Hematopoietic multipotent progenitor cell treated with erythropoietin and hydrocortisone succinate and interleukin-3 and kit ligand, for 17 days (in vitro differentiated cells): ENCODE data around the gene CSRP1.
"Not testable (repeated sequence)": the region's sequence is repeated elsewhere in the genome, so short reads cannot be mapped to it uniquely, and the experiment has no call there.

ENCODE experiments used
- DNase-seq: peaks from one replicate; pipeline ENCODE4 v3.0.0-alpha.2; 2015; ENCODE audit warnings: low spot score

The CSRP1 gene

DNA sequence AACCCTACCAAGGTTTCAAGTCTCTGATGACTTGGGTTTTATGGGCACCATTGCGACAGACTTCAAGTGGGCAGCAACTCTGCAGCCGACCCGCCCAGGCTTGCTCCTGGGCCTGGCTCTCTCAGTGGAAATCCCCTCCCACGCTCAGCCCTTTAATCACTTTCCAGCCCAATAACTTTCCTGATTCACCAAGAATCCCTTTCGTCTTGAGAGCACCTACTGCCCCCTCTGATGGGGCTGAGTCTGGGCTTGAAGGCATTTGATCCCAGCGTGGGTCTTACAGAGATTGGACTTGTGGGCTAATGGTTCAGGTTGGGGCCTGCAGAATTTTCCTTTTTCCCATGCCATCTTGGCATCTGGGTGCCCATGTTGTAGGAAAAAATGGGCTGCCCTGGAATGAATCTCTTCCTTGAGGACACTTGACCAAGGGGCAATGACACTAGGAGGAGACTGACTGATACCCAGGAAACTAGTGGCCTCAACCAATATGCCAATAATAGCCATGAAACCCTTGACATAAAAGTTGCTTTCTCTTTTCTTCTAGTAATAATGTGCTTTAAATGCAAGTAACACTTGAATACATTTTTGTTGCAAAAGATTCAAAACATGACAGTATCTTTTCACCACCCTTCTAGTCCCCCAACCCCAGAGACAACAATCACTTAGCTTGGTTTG is 30.1 kb downstream of the CSRP1 start:
- no peak for DNase-seq

DNA sequence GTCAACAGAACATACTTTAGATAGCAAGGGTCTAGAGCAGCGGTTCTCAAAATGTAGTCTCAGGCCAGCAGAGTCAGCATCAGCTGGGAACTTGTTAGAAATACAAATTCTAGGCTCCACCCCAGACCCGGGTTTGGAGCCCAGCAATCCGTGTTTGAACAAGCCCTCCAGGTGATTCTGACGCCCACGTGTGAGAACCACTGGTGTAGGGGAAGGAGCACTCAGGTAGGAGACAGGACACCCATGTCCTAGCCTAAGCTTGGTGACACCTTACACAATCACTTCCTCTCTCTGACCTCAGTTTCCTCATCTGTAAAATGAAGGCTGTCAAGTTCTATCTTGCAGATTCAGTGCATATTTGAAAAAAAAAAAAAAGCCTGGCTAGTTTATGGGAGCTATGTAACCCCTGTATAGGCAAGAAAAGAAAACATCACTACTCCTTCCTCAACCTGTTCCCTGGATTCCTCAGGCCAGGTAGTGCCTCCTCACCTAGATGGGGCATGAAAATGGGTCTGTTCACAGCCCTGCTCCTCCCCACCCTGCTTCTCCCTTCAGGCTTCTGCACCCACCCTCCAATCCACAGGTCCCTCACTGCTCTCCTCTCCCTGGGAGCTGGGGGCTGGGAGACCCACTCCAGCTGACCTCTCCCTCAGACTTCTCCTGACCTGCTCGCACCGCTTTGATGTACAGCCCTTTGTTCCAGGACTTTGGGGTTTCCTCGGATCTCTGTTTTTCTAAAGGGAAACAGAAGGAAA is 30.8 kb downstream of the CSRP1 start:
- DNase-seq: no peak

DNA sequence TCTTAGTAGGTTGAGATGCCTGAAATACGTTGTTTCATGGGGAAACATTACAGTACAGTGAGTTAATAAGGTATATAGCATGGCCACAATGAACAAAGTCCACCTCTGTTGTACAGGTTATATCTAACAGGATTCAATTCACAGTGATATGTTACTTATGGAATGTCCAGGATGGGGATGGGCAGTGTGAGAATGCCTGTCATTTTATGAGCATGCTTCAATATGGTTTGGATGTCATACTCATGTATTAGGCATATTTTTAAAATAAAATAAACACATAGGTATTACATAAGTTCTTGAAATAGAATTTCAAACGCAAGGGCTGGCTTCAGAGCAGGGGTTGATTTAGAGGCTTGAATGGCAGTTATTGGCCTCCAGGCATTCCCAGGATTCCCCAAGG is 31.8 kb downstream of the CSRP1 start:
- no peak for DNase-seq

DNA sequence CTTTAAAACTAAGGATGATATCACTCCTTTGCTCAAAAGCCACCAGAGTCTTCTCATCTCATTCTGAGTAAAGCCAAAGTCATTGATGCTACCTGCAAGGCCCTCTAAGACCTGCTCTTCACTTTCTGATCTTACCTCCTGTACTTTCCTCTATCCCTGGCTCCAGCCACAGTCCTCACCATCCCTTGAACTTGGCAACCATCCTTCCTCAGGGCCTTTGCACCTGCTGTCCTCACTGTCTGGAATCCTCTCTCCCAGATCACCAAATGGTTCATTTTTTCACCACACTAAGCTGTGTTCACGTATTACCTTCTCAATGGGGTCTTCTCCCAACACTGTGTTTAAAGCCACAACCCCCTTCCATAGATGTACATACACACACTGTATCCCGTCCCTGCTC is 33.6 kb downstream of the CSRP1 start:
- no peak for DNase-seq

DNA sequence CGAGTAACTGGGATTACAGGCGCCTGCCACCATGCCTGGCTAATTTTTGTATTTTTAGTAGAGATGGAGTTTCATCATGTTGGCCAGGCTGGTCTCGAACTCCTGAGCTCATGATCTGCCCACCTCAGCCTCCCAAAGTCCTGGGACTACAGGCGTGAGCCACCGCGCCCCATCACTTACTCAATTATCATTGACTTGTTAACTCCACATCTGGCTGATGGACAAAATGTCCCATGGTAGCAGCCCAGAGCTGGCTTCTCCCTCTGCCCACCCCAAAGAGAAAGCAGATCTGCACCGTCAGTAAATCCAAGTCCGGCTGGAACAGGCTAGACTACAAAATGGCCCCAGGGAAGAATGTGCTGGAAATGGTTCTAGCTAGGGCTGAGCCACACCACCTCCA is 34.6 kb downstream of the CSRP1 start:
- not testable (repeated sequence) for DNase-seq

DNA sequence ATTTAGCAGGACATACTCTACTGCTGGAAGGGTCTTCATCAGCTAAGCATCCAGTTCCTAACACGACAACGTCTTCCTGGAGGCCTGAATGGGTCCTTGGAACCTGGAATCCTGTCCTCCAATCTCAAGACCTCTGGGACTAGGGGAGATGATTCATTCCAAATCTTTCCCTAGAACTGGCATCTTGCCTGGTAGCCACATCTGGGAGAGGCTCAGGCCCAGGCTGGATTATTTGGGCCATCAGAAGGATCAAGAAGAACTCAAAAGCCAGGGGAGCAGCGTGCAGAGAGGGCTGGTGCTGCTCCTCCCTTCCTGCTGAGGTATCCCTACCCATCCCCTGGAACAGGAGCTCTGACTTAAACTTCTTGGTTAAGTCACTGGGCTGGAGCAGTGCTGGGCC is 35.2 kb downstream of the CSRP1 start:
- no peak for DNase-seq

DNA sequence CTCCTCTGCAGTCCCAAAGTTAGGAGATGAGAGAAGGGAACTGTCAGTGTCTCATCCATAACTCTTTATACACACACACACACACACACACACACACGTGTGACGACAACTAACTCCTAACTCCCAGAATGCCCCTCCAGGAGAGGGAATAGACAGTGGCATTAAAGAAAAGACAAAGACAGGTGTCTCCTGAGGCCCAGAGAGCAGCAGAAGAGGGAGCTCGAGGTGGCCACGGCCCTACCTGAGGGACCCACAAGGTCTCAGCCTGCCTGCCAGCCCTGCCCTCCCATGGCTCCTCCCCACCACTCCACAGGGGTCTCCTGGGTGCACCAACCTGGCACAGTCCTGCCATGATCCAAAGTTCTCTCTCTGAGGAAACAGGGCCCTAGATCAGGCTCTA is 36.3 kb downstream of the CSRP1 start:
- no peak for DNase-seq

DNA sequence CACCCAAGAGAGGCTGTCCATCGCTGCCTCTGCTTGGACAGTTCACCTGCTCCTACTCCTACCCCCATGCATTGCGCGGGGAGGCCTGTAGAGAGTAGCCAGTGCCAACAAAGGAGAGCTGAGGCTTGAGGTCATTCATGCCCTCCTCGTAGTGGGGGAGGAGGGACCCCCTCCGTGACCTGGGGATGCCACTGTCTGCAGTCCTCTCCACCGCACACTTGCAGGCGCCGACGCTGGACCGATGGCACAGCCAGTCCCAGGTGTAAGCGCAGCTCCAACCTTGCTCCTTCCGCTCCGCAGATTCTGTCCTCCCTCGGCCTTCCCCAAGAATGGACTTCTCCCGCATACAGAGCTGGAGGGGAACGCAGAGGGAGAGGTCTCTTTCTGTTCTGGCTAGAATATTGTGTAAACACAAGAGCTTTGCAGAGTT is 37.3 kb downstream of the CSRP1 start:
- DNase-seq: no peak

DNA sequence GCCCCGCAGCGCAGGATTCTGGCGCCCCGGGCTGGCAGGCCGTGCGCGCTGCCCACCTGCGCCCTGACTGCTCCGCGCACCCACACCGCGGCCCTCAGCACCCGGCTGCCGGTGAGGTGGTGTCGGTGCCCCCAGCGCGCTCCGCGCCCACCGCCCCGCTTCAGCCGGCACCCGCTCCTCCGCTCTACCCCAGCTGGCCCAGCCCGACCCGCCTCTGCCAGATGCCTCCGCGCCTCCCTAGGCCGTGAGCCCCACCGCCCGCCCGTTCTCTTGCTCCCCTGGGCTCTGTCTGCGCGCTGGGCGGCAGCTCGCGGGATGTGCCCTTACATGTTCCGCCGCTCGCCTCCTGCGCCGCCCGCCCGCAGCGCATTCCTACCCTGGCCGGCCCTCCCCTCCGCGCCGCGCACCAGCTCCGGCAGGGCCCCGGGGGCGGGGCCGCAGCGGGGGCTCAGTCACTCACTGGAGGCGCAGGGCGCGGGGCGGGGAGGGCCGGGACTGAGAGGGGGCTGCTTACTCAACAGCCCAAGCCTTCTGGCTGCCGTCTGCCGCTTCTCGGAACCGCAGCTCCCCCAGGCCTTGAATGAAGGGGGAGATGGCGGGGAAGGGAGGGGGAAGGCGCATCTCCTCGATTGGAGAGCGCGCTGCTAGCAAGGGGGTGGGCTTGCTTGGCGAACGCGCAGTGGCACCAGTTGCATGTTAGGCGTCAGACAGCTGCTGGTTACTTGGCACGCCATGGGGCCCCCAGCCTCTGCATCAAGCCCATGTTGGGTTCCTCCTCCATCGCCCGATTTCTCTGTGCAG is 37.9 kb downstream of the CSRP1 start, which contains the start of gene PHLDA3:
PHLDA3 (minus strand) TSS at position 345 of the 801 bp plus-strand sequence. CDS start 402 bp downstream, outside the sequence.
- DNase-seq: no peak

DNA sequence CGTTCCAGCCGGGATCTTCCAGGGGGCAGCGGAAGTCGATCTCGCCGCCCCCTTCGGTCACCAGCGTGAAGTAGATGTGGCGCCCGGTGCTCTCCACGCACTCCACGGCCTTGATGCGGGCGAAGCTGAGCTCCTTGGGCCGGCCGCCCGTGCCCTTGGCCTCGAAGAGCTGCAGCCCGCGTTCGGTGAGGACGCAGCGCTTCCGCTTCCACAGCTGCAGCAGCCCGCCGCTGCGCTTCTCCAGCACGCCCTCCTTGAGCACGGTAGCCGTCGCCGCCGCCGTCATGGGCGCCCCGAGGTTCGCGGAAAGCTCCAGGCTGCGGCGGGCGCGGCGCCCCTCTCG is 38.5 kb downstream of the CSRP1 start:
- DNase-seq: no peak

DNA sequence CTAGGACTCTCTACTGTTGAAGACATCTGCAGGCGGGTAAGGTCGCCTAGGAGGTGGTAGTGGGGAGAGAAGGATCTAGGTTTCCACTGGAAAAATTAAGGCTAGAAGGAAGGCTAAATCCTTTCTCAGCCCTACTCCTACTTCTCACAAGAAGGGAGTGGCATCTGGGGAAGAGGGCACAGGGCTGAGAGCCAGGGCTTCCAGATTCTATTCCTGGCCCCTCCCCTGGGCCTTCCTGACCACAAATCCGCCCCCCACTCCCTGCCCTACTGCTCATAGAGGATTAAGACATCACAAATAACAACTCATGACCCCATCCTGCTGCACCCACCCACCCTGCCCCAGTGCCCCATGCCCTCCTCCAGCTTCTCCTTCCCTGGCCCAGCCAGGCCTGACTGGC is 40.4 kb downstream of the CSRP1 start:
- DNase-seq: no peak

DNA sequence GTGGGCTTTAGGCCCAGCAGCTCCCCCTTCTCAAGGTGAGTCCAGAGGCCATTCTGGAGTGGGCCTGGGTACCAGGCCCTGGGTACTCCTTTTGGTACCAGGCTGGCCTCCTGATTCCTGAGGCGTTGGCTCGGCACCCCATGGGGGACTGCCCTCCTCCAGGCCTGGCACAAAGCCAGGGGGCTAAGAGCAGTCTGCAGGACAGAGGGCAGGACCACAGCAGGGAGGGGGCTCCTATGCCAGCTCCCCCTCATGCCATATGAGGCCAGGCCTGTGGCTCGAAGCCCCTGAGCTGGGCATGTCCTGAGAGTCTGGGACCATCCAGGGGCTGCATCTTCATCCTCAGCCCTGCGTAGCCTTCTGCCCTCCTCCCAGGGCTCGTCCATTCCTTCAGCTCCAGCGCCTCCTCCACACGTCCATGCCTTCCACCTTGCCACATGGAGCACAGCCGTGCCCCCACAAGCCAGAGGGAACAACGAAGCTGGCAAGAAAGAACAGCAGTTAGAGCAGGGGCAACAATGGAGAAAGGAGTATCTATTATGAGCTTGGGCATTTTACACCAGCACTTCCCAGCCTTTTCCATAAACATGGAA is 41.1 kb downstream of the CSRP1 start:
- DNase-seq: no peak

DNA sequence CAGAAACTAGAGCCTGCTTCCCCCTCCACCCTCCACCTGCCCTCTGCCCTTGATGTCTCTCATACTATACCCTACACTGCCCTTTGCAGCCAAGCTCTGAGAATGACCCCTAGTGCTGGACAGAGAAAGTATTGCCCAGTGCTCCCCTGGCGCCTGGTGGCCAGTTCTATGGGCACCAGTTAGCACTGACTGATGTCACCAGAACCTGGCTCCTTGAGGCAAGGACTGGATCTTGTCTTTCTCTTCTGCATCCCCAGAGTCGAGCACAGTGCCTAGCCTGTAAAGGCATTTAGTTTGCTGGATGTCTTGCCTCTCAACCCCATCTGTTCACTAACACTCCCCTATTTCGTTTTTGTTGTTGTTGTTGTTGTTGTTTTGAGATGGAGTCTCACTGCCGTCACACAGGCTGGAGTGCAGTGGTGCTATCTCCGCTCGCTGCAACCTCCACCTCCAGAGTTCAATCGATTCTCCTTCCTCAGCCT is 43.8 kb downstream of the CSRP1 start:
- DNase-seq: no peak

DNA sequence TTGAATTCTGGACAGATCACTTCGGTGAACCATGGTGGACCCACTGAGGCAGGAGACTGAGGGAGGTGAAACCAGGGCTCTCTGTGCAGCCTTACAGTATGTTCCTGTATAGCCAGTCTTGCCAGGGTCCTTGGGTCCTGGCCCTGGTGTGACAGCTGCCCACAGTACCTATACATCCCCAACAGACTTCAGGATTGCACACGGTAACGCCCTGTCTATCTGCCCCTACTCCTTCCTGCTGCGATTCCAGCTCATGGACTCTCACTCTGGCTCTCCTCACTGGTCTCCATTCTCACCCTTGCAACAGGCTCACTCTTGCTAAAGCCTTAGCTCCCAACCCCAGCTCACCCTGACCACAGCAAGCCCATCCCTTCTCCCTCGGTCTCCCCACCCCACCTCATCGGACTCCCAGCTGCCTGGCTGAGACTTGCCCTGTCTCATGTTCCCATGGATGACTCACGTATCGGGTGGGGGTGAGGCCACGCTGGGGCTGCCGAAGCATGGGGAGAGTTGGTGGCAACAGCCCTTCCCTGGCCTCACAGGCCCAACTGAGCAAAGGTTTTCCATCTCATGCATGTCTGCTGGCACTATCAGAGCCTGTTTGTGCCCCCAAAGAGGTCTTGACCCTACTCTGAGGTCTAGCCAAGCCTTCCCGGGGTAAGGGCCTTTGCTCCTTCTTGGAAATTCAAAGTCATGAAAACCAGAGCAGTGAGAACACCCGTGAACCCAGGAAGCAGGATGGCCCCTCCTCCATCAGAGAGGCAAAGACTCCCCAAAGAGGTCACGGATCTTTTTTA is 45.1 kb downstream of the CSRP1 start:
- DNase-seq: no peak

DNA sequence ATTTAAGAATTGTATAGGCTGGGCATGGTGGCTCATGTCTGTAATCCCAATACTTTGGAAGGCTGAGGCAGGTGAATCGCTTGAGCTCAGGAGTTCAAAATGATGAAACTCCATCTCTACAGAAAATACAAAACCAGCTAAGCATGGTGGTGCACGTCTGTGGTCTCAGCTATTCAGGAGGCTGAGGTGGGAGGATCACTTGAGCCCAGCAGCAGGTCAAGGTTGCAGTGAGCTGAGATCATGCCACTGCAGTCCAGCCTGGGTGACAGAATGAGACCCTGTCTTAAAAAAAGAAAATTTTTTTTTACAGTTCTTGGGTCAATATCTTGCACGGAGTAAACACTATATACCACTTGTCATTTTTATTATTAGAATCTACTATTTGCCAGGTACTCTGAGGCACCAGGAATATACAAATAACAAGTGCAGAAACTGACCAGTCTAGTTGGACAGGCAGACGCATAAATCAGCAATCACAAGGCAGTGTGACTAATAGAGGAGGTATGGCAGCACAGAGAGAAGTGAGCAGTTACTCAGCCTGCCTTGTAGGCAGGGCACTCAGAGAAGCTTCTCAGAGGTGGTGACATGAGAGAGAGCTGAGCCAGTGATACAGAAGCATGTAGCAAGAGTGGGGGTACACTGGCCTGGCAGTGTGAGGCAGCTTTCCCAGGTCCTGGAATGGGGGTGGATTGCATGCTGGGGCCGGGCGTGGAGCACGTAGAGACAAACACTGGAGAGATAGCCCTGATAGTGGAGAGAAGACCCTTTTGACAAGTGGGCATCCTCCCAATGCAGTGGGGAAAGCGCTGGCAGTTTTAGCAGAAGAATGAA is 45.9 kb downstream of the CSRP1 start:
- no peak for DNase-seq

DNA sequence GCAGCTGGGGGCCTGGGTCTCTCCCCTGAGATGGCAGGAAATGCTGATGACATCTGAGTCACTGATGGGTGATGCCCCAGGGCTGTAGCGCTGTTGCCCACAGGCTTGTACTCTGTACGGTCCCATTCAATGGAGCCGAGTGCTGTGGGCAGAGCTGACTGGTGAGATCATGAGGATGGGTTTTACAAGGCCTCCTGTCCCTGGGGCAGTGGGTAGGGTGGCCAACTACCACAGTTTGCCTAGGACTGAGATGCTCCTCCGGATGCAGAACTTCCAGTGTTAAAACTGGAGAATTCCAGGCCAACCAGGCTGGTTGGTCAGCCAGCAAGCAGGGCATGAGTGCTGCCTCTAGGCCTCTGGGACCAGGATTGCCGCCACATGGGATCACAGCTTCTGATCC is 47.1 kb downstream of the CSRP1 start:
- DNase-seq: no peak

DNA sequence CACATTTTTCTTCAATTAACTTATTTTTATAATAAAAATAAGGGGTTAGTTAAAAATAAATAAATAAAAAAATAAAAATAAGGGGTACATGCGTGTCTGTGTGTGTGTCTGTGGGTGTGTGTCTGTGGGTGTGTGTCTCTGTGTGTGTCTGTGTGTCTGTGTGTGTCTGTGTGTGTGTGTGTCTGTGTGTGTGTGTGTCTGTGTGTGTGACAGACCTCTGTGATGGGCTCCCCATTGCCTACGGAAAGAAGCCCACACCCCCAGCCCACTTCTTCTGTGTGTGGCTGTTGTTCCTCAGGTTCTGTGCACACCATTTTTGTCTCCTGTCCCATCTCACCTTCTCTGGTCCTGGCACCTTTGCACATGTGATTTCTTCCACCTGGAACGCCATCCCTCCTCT is 47.9 kb downstream of the CSRP1 start:
- no peak for DNase-seq

DNA sequence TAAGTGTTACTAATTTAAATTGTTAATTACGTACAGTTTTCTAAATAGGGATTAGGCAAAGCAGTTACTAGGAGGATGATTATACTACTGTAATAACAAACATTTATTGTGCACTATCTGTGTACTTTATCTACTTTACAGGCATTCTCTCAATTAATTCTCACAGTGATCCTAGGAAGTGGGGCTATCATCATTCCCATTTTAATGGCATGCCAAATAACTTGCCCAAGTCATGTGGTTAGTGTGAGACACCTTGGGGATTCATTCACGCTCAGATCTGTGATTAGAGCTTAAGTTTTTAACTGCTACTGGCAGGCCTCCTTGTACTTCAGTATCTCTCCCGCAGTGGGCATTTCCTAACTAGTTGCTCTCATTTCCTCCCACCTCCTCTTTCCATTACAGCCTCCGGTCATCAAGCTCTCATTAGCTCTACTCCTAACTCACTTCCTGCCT is 49.4 kb downstream of the CSRP1 start:
- DNase-seq: no peak

DNA sequence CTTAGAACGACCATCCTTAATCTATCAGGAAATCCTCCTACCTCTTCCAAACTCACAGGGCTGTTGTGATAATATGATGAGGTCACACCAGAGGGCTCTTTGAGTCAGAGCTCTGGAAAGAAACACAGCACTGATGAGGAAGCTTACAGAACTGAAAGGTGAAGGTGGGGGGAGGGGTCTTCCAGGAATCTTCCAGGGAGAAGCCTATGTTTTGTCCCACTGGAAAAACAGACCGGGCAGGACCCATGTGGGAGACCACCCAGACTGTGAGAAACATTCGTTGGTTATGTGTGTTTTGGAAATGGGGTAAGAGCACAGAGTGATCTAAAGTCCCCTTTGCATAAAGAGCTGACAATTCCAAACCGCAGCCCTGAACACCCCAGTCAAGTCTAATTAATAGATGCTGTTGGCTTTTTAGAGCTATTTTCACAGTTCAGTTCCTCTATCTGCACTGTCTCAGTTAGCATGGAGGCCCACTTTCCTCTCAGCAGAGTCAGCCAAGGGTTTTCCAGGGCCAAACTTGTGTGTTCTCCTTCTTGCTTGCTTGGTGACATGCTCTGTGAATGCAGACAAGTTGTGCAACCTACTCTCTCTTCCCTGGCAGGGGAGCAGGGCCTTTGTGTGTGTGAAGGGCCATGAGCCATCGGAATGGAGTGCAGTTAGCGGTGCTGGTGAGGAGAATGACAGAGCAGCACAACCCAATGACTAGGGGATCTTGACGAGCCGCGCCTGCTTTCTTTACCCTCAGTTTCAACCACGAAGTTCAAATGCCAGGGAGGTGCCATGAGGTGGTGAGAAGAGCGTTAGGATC is 50.2 kb downstream of the CSRP1 start:
- no peak for DNase-seq

DNA sequence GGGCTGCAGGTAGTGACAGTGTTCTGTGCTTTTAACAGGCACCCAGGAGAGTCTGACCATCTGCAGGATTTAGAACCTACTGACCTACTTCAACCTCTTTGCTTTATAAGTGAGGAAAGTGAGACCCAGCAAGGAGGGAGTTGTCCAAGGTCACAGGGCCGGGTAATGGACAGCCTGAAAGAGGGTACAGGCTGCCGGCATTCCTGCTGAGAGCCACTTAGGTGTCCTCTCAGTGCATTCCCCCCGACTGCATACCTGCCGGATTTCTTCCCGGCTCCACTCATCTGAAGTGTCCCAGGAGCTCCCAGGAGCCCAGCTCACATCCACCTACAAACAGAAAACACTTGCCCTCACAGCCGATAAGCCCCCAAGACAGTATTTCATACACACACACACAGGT is 51.8 kb downstream of the CSRP1 start:
- DNase-seq: no peak
